ENCODE results near the gene TTBK2.

DNA sequence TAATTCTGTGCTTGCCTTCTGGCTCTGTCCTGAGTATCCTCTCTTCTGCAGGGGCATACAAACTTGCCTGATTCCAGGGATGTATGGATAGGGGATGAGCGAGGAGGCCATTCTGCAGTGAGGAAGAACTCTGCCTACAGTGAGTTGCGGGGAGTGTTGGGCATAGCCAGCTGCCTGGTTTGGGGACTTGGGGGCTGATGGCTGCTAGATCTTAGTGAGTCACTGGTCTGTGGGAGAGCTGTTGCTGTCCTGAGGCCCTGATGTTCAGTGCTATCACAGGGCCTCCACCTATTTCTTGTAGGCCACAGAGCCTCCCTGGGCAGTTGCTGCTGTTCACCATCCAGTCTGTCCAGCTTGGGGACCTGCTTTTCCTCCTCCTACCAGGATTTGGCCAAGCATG lies 204.0 kb downstream of the TTBK2 start:
- TF ChIP-seq, protein P1, sequence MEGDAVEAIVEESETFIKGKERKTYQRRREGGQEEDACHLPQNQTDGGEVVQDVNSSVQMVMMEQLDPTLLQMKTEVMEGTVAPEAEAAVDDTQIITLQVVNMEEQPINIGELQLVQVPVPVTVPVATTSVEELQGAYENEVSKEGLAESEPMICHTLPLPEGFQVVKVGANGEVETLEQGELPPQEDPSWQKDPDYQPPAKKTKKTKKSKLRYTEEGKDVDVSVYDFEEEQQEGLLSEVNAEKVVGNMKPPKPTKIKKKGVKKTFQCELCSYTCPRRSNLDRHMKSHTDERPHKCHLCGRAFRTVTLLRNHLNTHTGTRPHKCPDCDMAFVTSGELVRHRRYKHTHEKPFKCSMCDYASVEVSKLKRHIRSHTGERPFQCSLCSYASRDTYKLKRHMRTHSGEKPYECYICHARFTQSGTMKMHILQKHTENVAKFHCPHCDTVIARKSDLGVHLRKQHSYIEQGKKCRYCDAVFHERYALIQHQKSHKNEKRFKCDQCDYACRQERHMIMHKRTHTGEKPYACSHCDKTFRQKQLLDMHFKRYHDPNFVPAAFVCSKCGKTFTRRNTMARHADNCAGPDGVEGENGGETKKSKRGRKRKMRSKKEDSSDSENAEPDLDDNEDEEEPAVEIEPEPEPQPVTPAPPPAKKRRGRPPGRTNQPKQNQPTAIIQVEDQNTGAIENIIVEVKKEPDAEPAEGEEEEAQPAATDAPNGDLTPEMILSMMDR (IDR thresholded peaks at IDR 0.05) = no peak
- TF ChIP-seq POLR2A (IDR thresholded peaks at IDR 0.05) = no peak

All from adrenal gland (tissue), 5 donors.